ENCODE data around the gene HSPA12B.

GRCh38 chr20:3710703-3711483 is 21.6 kb upstream of the HSPA12B start:
- TF ChIP-seq POLR2AphosphoS5 (IDR thresholded peaks at IDR 0.05; ENCODE audit: borderline replicate concordance, low read depth, low read length) (no peak), FOXP2 (optimal IDR thresholded peaks at IDR 0.05; ENCODE audit: control extremely low read depth, extremely low read length, insufficient read depth) (no peak), EZH2 (IDR thresholded peaks at IDR 0.05) (no peak)
